ENCODE results near the gene POLN. TPM values are rescaled to one million over a fixed set of nuclear protein-coding genes. Genes with fewer than 3 reads are reported as not detected.

The POLN gene
- total RNA-seq, 1 experiment from 2014 or later, result 1.2 TPM

DNA sequence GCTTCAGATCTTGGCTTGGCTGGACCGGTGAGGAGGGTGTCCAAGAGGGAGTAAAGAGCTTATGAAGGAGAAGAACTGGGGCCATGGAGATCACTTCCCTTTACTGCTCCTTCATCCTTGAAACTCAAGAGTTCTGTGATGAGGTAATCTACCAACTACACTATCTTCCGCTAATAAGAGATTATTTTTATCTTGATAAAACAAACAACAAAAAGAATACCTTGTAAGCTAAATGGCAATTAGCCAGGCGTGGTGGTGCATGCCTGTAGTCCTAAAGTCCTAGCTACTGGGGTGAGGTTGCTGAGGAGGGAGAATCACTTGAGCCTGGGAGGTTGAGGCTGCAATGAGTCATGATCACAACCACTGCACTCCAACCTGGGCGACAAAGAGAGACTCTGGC is 47.4 kb downstream of the POLN start:
- no peaks in the 10 kb centered on the region for H3K27me3 Mint-ChIP-seq (ENCODE audit: insufficient read depth, unreplicated experiment)
- intact Hi-C loops (cut with micrococcal nuclease; ENCODE audit: unreplicated experiment), result no loop called here
- peaks cover 18% of the 10 kb centered on the region for H3K4me1 Mint-ChIP-seq (ENCODE audit: low read depth, unreplicated experiment)
- H3K4me1 ChIP-seq, result peaks cover 17% of the 10 kb centered on the region
- DNase-seq, result peak in 1 of 2 experiments; percentile 54
- H3K4me3 Mint-ChIP-seq (ENCODE audit: unreplicated experiment), result no peak overlapping the region
- CTCF ChIA-PET, result no interaction called here
- TF ChIP-seq, protein P1, sequence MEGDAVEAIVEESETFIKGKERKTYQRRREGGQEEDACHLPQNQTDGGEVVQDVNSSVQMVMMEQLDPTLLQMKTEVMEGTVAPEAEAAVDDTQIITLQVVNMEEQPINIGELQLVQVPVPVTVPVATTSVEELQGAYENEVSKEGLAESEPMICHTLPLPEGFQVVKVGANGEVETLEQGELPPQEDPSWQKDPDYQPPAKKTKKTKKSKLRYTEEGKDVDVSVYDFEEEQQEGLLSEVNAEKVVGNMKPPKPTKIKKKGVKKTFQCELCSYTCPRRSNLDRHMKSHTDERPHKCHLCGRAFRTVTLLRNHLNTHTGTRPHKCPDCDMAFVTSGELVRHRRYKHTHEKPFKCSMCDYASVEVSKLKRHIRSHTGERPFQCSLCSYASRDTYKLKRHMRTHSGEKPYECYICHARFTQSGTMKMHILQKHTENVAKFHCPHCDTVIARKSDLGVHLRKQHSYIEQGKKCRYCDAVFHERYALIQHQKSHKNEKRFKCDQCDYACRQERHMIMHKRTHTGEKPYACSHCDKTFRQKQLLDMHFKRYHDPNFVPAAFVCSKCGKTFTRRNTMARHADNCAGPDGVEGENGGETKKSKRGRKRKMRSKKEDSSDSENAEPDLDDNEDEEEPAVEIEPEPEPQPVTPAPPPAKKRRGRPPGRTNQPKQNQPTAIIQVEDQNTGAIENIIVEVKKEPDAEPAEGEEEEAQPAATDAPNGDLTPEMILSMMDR (IDR thresholded peaks at IDR 0.05; ENCODE audit: insufficient read depth in 1 of 2, low read depth in 1 of 2, low read length in 1 of 2, severe bottlenecking in 1 of 2, unreplicated experiment in 1 of 2), result no peak
- no TSS peak for BruUV-seq (replicated peaks)
- POLR2A ChIA-PET, result interaction anchor here (0.5 kb wide), 1 partner anchor 327 kb away, joined by 3 read pairs; no protein-coding TSS in a partner anchor
- H3K9me3 ChIP-seq, result peaks cover 3% of the 10 kb centered on the region; the same call in 1 of the 2 replicates
- no peaks in the 10 kb centered on the region for H3K27me3 ChIP-seq (replicated peaks; ENCODE audit: control insufficient read depth, insufficient read depth, low read length)
- peaks cover 8% of the 10 kb centered on the region for H3K9me3 Mint-ChIP-seq (ENCODE audit: unreplicated experiment)
- H3K36me3 ChIP-seq (ENCODE audit: control insufficient read depth, insufficient read depth, low read length), result no peaks in the 10 kb centered on the region
- H3K27ac Mint-ChIP-seq (ENCODE audit: unreplicated experiment), result no peak overlapping the region
- no peak overlapping the region for H3K4me3 ChIP-seq (ENCODE audit: low read depth, low read length)
- peaks cover 7% of the 10 kb centered on the region for H3K36me3 Mint-ChIP-seq (ENCODE audit: insufficient read depth, unreplicated experiment)

DNA sequence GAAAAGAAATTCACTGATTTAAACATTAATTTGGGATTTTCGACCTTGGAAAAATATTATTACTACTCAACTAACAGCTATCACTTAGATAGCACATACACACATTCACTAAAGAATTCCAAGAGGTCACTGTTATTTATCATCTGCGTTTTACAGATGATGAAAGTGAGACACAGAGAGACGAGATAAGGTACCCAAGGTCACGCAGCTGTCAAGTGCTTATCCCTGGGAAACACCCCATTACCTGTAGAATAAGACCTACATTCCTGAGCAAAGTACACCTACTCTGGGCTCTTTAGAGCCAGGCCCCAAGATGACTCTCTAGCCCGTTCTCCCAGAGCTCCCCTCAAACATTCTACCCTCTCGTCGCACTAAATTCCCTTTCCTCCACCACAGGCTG is 48.6 kb downstream of the POLN start:
- H3K27me3 ChIP-seq (replicated peaks; ENCODE audit: control insufficient read depth, insufficient read depth, low read length), result no peaks in the 10 kb centered on the region
- Mint-ChIP-seq H3K36me3 (ENCODE audit: insufficient read depth, unreplicated experiment) (peaks cover 7% of the 10 kb centered on the region), H3K4me3 (ENCODE audit: unreplicated experiment) (peak overlapping the region; percentile 25), H3K9me3 (ENCODE audit: unreplicated experiment) (no peaks in the 10 kb centered on the region), H3K27me3 (ENCODE audit: insufficient read depth, unreplicated experiment) (no peaks in the 10 kb centered on the region), H3K4me1 (ENCODE audit: low read depth, unreplicated experiment) (peaks cover 18% of the 10 kb centered on the region), H3K27ac (ENCODE audit: unreplicated experiment) (peak overlapping the region; percentile 26)
- TF ChIP-seq, protein P1 (IDR thresholded peaks at IDR 0.05; ENCODE audit: insufficient read depth in 1 of 2, low read depth in 1 of 2, low read length in 1 of 2, severe bottlenecking in 1 of 2, unreplicated experiment in 1 of 2), result no peak
- BruUV-seq (replicated peaks), result no TSS peak
- peak; percentile 19 to 69 for DNase-seq
- H3K4me3 ChIP-seq (ENCODE audit: low read depth, low read length), result no peak overlapping the region
- H3K36me3 ChIP-seq (ENCODE audit: control insufficient read depth, insufficient read depth, low read length), result no peaks in the 10 kb centered on the region
- no peaks in the 10 kb centered on the region for H3K9me3 ChIP-seq
- H3K4me1 ChIP-seq, result peaks cover 17% of the 10 kb centered on the region
- ChIA-PET POLR2A (no interaction called here), CTCF (no interaction called here)
- intact Hi-C loops (cut with micrococcal nuclease; ENCODE audit: unreplicated experiment), result no loop called here

DNA sequence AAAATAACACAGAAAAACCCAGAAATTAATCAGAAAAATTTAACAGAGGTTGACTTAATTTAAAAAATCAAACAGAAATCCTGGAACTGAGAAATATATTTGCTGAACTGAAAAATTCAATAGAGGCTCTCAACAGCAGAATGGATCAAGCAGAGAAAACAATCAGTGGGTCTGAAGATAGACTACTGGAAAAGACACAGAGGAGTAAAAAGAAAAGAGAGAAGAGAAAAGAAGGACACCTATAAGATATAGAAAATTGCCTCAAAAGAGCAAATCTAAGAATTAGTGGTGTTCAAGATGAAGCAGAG is 55.1 kb downstream of the POLN start:
- BruUV-seq (replicated peaks), result no TSS peak
- POLR2A ChIA-PET, result no interaction called here
- Mint-ChIP-seq H3K4me3 (ENCODE audit: unreplicated experiment) (no peak overlapping the region), H3K9me3 (ENCODE audit: unreplicated experiment) (peaks cover 10% of the 10 kb centered on the region), H3K27ac (ENCODE audit: unreplicated experiment) (no peak overlapping the region), H3K4me1 (ENCODE audit: low read depth, unreplicated experiment) (no peaks in the 10 kb centered on the region), H3K27me3 (ENCODE audit: insufficient read depth, unreplicated experiment) (no peaks in the 10 kb centered on the region), H3K36me3 (ENCODE audit: insufficient read depth, unreplicated experiment) (no peaks in the 10 kb centered on the region)
- CTCF ChIA-PET, result no interaction called here
- H3K4me1 ChIP-seq, result no peaks in the 10 kb centered on the region
- TF ChIP-seq, protein P1 (IDR thresholded peaks at IDR 0.05; ENCODE audit: insufficient read depth in 1 of 2, low read depth in 1 of 2, low read length in 1 of 2, severe bottlenecking in 1 of 2, unreplicated experiment in 1 of 2), result no peak
- DNase-seq, result no peak
- no peaks in the 10 kb centered on the region; the same call in 1 of the 2 replicates for H3K9me3 ChIP-seq
- no peak overlapping the region for H3K4me3 ChIP-seq (ENCODE audit: low read depth, low read length)
- intact Hi-C loops (cut with micrococcal nuclease; ENCODE audit: unreplicated experiment), result loop anchor here (1.0 to 10.0 kb wide), 6 partner anchors 92 to 440 kb away; partner anchors contain the start of gene NELFA
- no peaks in the 10 kb centered on the region for H3K27me3 ChIP-seq (replicated peaks; ENCODE audit: control insufficient read depth, insufficient read depth, low read length)
- H3K36me3 ChIP-seq (ENCODE audit: control insufficient read depth, insufficient read depth, low read length), result no peaks in the 10 kb centered on the region

All from Caco-2 (cell line).